Mesendoderm (in vitro differentiated cells): ENCODE results near the gene POLR2C.
A peak's percentile ranks its signal among the peaks of the same experiment; 100 is the strongest.

ENCODE experiments used
- DNase-seq: peaks from one replicate; pipeline ENCODE4 v3.0.0; 2013
- H2AK5ac ChIP-seq: 2 replicates; pipeline ENCODE4 v1.6.1; 2013; ENCODE audit warnings: low read length, inconsistent platforms
- H2BK120ac ChIP-seq: 2 replicates; pipeline ENCODE4 v1.6.1; 2013; ENCODE audit warnings: low read depth, mild to moderate bottlenecking, low read length, moderate library complexity, mixed read lengths
- H2BK15ac ChIP-seq: replicated peaks from 2 replicates; pipeline ENCODE4 v1.6.1; 2013; ENCODE audit warnings: low read depth, mild to moderate bottlenecking, moderate library complexity
- H2BK5ac ChIP-seq: 2 replicates; pipeline ENCODE4 v1.6.1; 2013; ENCODE audit warnings: low read length, inconsistent platforms
- H3K18ac ChIP-seq: 2 replicates; pipeline ENCODE4 v1.6.1; 2013; ENCODE audit warnings: mild to moderate bottlenecking, low read length, mixed read lengths
- H3K23ac ChIP-seq: one replicate; pipeline ENCODE4 v1.6.1; 2013; ENCODE audit warnings: low read length
- H3K27ac ChIP-seq: 2 replicates; pipeline ENCODE4 v1.5.1; 2013; ENCODE audit warnings: low read depth, mild to moderate bottlenecking, inconsistent platforms, low read length, moderate library complexity
- H3K27me3 ChIP-seq: 2 replicates; pipeline ENCODE4 v1.6.1; 2013; ENCODE audit warnings: low read length, control low read depth, mild to moderate bottlenecking, inconsistent platforms; ENCODE audit not compliant: insufficient read depth, poor library complexity
- H3K36me3 ChIP-seq: 2 replicates; pipeline ENCODE4 v1.6.1; 2013; ENCODE audit warnings: low read length, inconsistent platforms; ENCODE audit not compliant: control insufficient read depth, insufficient read depth
- H3K4ac ChIP-seq: one replicate; pipeline ENCODE4 v1.6.1; 2013; ENCODE audit warnings: low read depth, mild to moderate bottlenecking, low read length, moderate library complexity
- H3K4me1 ChIP-seq: 2 replicates; pipeline ENCODE4 v1.6.1; 2013; ENCODE audit warnings: low read depth, low read length, inconsistent platforms; ENCODE audit not compliant: control insufficient read depth
- H3K4me2 ChIP-seq: 2 replicates; pipeline ENCODE4 v1.6.1; 2013; ENCODE audit warnings: low read length
- H3K4me3 ChIP-seq: 2 replicates; pipeline ENCODE4 v1.5.1; 2013; ENCODE audit warnings: mild to moderate bottlenecking, low read length
- H3K56ac ChIP-seq: one replicate; pipeline ENCODE4 v1.6.1; 2013; ENCODE audit warnings: low read length
- H3K79me1 ChIP-seq: 2 replicates; pipeline ENCODE4 v1.6.1; 2013; ENCODE audit warnings: low read length, inconsistent platforms
- H3K79me2 ChIP-seq: 2 replicates; pipeline ENCODE4 v1.6.1; 2013; ENCODE audit warnings: mild to moderate bottlenecking, low read length; ENCODE audit not compliant: control insufficient read depth, insufficient read depth
- H3K9ac ChIP-seq: 2 replicates; pipeline ENCODE4 v1.6.1; 2013; ENCODE audit warnings: low read length, inconsistent platforms
- H4K5ac ChIP-seq: one replicate; pipeline ENCODE4 v1.6.1; 2013; ENCODE audit warnings: low read length
- H4K8ac ChIP-seq: one replicate; pipeline ENCODE4 v1.6.1; 2013; ENCODE audit warnings: low read depth, mild to moderate bottlenecking, control low read depth, low read length, moderate library complexity
- WGBS: extraction: QIAGEN DNeasy Blood & Tissue Kit; methylation state at CpG from one replicate; pipeline ENCODE4 v1.1.7; 2013; ENCODE audit warnings: low lambda C conversion rate, missing lambda C conversion rate; ENCODE audit not compliant: insufficient coverage; ENCODE audit errors: extremely low coverage; 5-methylcytosine and 5-hydroxymethylcytosine counted together

Gene POLR2C

GRCh38 chr16:57504491-57504890 is 42.0 kb downstream of the POLR2C start:
- no peak overlapping the region for H3K18ac ChIP-seq
- H3K9ac ChIP-seq: no peak overlapping the region
- no peak overlapping the region for H2BK5ac ChIP-seq
- H3K79me1 ChIP-seq: no peaks in the 10 kb centered on the region
- no peak overlapping the region for H2BK120ac ChIP-seq
- H2BK15ac ChIP-seq: no peak overlapping the region
- H3K4me2 ChIP-seq: no peak overlapping the region
- no peak overlapping the region for H3K4me3 ChIP-seq
- no peak overlapping the region for H4K8ac ChIP-seq
- no peak overlapping the region for H4K5ac ChIP-seq
- H3K36me3 ChIP-seq: no peaks in the 10 kb centered on the region
- H3K27ac ChIP-seq: no peak overlapping the region
- H2AK5ac ChIP-seq: no peak overlapping the region
- no peaks in the 10 kb centered on the region for H3K79me2 ChIP-seq
- no peak overlapping the region for H3K4ac ChIP-seq
- no CpG with 5 or more reads among the region's 5 CpGs for WGBS
- H3K56ac ChIP-seq: no peak overlapping the region
- no peak for DNase-seq
- peaks cover 3% of the 10 kb centered on the region for H3K4me1 ChIP-seq
- no peak overlapping the region for H3K23ac ChIP-seq
- no peaks in the 10 kb centered on the region for H3K27me3 ChIP-seq

- Histone ChIP-seq H2BK120ac (no peak overlapping the region), H3K56ac (no peak overlapping the region), H3K18ac (no peak overlapping the region), H3K27ac (no peak overlapping the region), H2BK15ac (no peak overlapping the region), H3K4me3 (no peak overlapping the region), H3K36me3 (no peaks in the 10 kb centered on the region), H4K5ac (no peak overlapping the region), H2AK5ac (no peak overlapping the region), H3K79me1 (no peaks in the 10 kb centered on the region), H3K23ac (no peak overlapping the region), H3K79me2 (no peaks in the 10 kb centered on the region), H2BK5ac (no peak overlapping the region), H4K8ac (no peak overlapping the region), H3K4me2 (no peak overlapping the region), H3K9ac (no peak overlapping the region), H3K4me1 (peaks cover 3% of the 10 kb centered on the region), H3K27me3 (no peaks in the 10 kb centered on the region), H3K4ac (no peak overlapping the region)
- WGBS: no CpG with 5 or more reads among the region's 6 CpGs
- no peak for DNase-seq
Measured at GRCh38 chr16:57505169-57505568, 42.7 kb downstream of the POLR2C start.

GRCh38 chr16:57507136-57508034 is 44.9 kb downstream of the POLR2C start:
- Histone ChIP-seq H3K4ac (no peak overlapping the region), H3K4me1 (no peaks in the 10 kb centered on the region), H3K23ac (no peak overlapping the region), H3K18ac (no peak overlapping the region), H4K5ac (no peak overlapping the region), H3K9ac (no peak overlapping the region), H2BK5ac (no peak overlapping the region), H3K27me3 (no peaks in the 10 kb centered on the region), H2AK5ac (no peak overlapping the region), H3K79me2 (no peaks in the 10 kb centered on the region), H3K79me1 (no peaks in the 10 kb centered on the region), H3K56ac (no peak overlapping the region), H4K8ac (no peak overlapping the region), H2BK120ac (no peak overlapping the region), H3K36me3 (no peaks in the 10 kb centered on the region), H3K4me2 (no peak overlapping the region), H3K4me3 (no peak overlapping the region), H2BK15ac (no peak overlapping the region), H3K27ac (no peak overlapping the region)
- DNase-seq: peak; percentile 48
- WGBS: no CpG with 5 or more reads among the region's 13 CpGs

GRCh38 chr16:57508035-57508425 is 45.6 kb downstream of the POLR2C start:
- H2BK120ac ChIP-seq: no peak overlapping the region
- peak overlapping the region; percentile 25 for H3K4ac ChIP-seq
- H3K79me1 ChIP-seq: no peaks in the 10 kb centered on the region
- H4K8ac ChIP-seq: no peak overlapping the region
- H3K9ac ChIP-seq: no peak overlapping the region
- H2BK5ac ChIP-seq: no peak overlapping the region
- no peaks in the 10 kb centered on the region for H3K79me2 ChIP-seq
- no peaks in the 10 kb centered on the region for H3K27me3 ChIP-seq
- H3K4me1 ChIP-seq: no peaks in the 10 kb centered on the region
- H3K23ac ChIP-seq: no peak overlapping the region
- no peak overlapping the region for H3K4me2 ChIP-seq
- no CpG with 5 or more reads among the region's 3 CpGs for WGBS
- no peak for DNase-seq
- no peak overlapping the region for H2AK5ac ChIP-seq
- no peak overlapping the region for H3K4me3 ChIP-seq
- no peak overlapping the region for H3K56ac ChIP-seq
- no peaks in the 10 kb centered on the region for H3K36me3 ChIP-seq
- H4K5ac ChIP-seq: no peak overlapping the region
- no peak overlapping the region for H3K18ac ChIP-seq
- H3K27ac ChIP-seq: no peak overlapping the region
- H2BK15ac ChIP-seq: no peak overlapping the region

- Histone ChIP-seq H3K27me3 (no peaks in the 10 kb centered on the region), H3K23ac (no peak overlapping the region), H3K9ac (no peak overlapping the region), H3K27ac (no peak overlapping the region), H3K18ac (no peak overlapping the region), H3K4me1 (no peaks in the 10 kb centered on the region), H2BK120ac (no peak overlapping the region), H4K8ac (no peak overlapping the region), H3K56ac (peak overlapping the region; percentile 64), H2AK5ac (no peak overlapping the region), H3K79me2 (no peaks in the 10 kb centered on the region), H3K4me2 (no peak overlapping the region), H2BK5ac (no peak overlapping the region), H3K79me1 (no peaks in the 10 kb centered on the region), H3K4ac (no peak overlapping the region), H4K5ac (peak overlapping the region; percentile 8), H3K4me3 (no peak overlapping the region), H3K36me3 (no peaks in the 10 kb centered on the region), H2BK15ac (no peak overlapping the region)
- no peak for DNase-seq
- WGBS: no CpG with 5 or more reads among the region's 12 CpGs
Measured at GRCh38 chr16:57509231-57509923, 46.9 kb downstream of the POLR2C start.
